Right ventricle myocardium superior (tissue), 1 donor: ENCODE measurements around the gene MYO1D. TPM values are rescaled to one million over a fixed set of nuclear protein-coding genes. Genes with fewer than 3 reads are reported as not detected.

Experiments used
- ATAC-seq: fragments of 200-7000 bp; cut with Tn5 transposase; one replicate; pipeline ENCODE4 v1.9.1; 2020; ENCODE audit warnings: mild to moderate bottlenecking; ENCODE audit not compliant: poor library complexity
- DNase-seq: peaks from one replicate; pipeline ENCODE4 v3.0.0-alpha.2; 2020
- intact Hi-C: fragments of 100-400 bp; cut with DNase I; formaldehyde crosslinking; loops from one replicate; pipeline ENCODE4 v1.11.2; 2022
- total RNA-seq: library from RNA; stranded (reverse); fragmentation: NEBNext Ultra II Directional; extraction: Animal tissue kit (Norgen Biotek cat#: 25700); gene quantifications from one replicate; pipeline ENCODE4 v1.2.1, GENCODE V29; 2021
- donor health status: DM: no; HTN: yes; CAD: no; lungs with severe emphysema.

The MYO1D gene
- total RNA-seq, 1 donor from 2014 or later: 3.8 TPM

DNA sequence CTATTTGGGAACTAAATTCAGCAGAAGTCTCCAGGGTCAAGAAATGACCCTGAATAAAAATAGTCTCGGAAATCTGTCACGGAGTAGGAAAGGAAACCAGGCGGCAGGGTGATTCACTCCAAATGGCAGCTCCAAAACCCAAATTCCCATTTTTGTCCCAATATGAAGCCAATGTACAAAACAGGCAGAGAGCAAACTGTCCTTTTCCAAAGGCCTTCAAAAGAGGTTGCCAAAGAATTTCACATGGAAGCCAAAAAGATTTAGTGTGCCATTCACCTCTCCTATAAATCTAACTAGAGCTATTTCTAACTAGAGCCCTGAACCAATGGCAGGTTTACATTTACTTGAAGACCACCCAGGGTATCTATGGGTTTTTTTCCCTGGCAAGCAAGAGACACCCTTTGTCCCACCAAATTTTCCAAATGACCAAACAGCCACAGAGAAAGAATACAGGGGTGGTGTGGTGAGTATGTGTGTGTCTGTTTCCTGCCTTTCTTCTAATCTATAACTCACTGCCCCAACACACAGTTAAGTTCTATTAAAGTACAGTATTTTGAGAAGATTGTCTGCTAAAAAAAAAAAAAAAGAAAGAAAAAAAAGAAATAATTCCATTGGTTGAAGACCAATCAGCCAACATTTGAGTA, 6.8 kb downstream of the MYO1D start:
- no peak for DNase-seq
- intact Hi-C loops: no loop called here
- ATAC-seq: peak; percentile 78

DNA sequence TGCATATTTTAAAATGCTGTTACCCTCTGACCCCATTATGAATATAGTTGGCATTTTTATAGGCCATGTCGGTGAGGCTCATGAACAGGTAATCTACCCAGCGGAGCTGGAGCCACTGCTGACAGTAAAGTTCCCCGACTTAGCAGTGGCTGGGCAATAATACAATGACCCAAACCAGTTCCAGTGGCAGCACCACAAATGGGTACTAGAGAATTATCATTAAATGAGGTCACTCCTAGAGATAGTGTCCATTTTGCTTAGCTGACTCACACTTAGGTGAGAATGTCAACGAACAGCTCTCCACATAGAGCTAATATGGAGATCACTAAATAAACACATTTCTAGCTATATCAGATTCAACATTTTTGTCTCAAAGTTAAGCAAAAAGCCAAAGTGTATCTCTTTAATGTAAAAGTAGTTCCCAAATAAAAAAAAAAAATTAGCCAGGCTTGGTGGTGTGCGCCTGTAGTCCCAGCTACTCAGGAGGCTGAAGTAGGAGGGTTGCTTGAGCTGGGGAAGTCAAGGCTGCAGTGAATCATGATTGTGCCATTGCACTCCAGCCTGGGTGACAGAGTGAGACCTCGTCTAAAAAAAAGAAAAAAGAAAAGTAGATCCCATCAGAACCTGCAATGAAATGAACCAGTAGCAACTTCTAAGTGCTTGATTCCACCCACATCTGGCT, 7.4 kb downstream of the MYO1D start:
- intact Hi-C loops: no loop called here
- ATAC-seq (peak; percentile 11), DNase-seq (no peak)

DNA sequence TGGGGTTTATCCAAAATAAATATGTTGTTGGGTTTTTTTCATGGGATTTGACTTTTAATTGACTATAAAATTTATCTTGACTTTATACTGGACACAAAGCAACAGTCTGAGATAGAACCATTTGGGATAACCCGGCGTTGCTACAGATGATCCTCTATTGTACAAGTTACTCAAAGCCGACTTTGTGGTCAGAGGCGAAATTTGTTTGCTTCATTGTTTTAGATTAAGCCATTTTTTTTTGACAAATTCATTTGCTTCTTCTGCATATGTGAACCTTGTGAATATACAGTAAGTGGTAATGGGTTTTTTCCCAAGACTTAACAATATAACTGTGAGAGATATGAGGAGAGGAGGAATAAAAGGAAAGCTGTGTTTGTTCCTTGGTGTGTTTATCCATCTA, 11.8 kb downstream of the MYO1D start:
- DNase-seq: no peak

DNA sequence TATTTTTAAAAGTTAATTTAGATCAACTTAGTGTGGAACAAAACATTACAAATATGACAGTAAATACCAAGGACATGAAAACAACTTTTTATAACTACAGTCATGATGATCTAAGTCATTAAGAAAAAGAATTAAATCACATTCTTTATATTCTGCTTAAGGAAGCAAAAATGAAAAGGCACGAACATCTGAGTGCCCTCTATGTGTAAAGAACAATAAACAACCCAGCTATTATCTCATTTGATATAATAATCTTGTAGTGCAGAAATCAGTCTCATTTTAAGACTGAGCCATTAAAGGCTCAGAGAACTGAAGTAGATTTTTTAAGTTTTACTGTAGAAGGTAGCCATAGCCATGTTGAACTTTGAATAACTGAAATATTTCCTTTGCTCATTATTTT, 13.4 kb downstream of the MYO1D start:
- DNase-seq (no peak), ATAC-seq (no peak)
- intact Hi-C loops: no loop called here

More for the DNA sequence above, 11.8 kb downstream of the MYO1D start:
- no peak for ATAC-seq
- intact Hi-C loops: no loop called here

DNA sequence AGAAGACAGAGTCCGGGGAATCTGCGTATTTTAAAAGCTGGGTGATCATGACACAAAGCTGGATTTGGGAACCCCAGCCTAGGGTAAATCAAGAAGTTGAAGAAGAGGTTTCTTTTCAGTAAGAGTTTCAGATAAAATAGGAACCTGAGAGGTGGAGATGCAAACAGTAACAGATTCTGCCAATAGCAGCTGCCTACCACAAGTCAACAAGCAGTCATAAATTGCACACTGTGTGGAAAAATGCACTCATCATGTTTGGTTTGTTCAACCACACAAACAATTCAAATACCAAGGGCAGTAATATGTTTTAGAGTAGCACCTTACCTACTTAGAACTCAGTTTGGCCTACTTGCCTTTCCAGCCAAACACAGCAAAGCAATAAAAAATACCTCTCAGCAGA, 14.0 kb downstream of the MYO1D start:
- intact Hi-C loops: no loop called here
- no peak for DNase-seq
- ATAC-seq: no peak

DNA sequence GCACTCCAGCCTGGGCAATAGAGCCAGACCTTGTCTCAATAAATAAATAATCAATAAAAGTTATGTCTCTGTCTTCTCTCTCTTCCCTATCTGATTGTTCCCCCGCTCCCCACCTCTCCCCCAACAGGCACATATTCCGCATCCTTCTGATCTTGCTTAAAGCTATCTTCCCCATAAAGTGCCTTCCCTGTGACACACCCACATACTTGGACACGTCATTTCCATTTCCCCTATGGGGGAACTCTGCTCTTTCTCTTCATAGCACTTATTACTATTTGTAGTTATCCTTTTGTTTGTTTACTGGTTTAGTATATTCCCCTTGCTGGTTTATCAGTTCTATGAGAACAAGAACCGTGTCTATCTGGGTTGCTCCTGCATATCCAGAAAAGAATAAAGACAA, 14.9 kb downstream of the MYO1D start:
- no peak for ATAC-seq
- intact Hi-C loops: no loop called here
- DNase-seq: no peak

DNA sequence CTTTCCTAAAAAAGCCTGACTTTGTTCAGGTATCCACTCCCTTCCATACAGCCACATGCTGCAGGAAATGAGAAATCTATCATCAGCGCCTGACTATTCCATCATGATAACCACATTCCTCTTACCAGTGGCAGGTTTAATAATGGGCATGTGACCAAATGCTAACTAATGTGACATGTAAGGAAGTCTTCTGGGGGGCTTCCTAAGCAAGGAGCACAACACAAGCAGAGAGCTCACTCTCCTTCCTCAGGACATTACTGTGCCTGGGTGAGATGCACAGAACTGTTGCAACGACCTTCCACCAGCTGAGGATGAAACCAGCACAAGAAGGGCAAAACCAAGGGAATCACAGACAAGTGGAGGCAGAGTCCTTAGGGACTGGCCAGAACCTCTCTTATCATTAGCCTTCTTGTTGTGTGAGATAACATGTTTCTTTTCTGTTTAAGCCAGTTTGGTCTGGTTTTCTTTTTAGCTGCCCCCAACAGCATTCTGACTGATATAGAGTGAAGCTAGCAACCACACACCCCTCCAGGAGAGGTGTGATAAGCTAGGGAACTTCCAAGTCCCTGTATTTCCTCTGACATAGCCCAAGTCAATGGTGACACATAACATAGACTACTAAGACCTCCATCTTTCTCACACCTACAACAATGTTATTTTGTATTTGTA, 16.9 kb downstream of the MYO1D start:
- intact Hi-C loops: no loop called here
- ATAC-seq (no peak), DNase-seq (no peak)

DNA sequence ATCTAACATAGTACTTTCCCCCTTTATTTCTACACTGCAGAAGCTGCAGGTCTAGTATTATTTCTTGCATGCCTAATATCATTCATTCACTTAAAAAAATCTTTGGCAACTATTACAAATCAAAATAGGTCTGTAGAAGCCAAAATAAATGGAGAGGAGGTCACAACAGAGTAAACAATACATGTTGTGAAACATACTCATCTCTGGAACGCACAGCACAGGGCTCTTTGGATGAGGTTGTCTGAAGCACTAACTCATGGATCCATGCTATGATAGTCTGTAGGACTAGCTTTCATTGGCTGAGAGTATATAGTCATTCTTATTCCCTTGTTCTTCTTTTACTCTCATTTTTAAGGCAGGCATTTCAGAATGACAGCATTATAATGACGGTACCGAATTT, 21.3 kb downstream of the MYO1D start:
- ATAC-seq: no peak
- intact Hi-C loops: no loop called here
- DNase-seq: no peak

DNA sequence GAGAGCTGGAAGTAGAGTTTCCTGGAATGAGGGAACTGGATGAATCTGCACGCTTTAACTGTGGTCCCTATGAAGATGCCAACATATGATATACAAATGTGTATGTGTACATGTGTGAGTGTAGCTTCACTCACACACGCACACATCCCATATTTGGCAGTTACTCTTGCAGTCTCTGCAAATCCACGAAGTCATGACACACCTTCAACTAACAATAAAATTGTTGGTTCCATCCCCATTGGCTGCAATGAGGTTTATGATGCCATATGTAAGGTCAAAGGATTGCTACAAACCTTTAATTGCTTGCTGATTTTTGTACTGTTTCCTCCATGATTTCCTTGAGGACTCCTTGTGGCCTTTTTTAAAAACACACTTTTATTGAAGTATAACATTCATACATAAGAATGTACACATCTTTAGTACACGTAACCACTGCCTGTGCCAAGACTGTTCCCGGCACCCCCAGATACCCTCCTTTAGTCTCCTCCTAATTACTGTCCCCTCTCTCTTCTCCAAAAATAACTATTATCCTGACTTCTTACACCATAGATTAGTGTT, 22.0 kb downstream of the MYO1D start:
- intact Hi-C loops: no loop called here
- ATAC-seq (no peak), DNase-seq (no peak)

DNA sequence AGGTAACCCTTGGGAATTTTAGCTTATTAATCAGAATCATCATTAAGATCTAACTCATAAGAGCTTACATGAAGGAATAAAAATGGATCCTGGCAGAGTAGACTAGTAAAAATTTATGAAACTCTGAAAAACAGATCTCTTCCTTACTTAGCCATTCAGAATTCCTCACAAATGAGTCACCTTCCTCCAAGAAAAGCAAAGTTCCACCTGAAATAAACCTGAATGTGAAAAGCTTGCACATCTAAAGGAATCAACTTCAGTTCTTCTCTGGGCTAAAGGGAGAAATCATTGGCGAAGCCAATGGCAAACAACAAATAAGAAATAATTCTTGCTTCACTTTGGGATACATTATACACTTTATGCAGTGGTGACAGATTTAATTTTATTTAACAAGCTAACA, 22.7 kb downstream of the MYO1D start:
- no peak for ATAC-seq
- no peak for DNase-seq
- intact Hi-C loops: no loop called here

DNA sequence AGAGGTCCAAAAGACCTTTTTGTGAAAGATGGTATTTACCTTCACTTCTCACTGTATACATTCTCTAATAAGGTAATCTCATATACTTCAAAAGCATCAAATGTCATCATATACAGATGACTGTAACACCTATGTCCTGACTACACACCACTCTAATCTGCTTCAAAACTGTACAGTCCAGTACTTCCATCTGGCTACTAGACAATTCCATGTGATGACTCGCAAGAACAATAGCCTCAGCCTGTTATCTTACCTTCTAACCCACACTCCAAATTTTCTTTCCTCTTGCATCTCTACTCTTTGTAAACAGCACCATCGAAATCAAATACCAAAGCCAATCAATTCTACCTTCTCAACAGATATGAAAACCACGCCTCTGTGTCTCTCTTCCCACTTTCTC, 24.1 kb downstream of the MYO1D start:
- no peak for ATAC-seq
- intact Hi-C loops: no loop called here
- DNase-seq: no peak

DNA sequence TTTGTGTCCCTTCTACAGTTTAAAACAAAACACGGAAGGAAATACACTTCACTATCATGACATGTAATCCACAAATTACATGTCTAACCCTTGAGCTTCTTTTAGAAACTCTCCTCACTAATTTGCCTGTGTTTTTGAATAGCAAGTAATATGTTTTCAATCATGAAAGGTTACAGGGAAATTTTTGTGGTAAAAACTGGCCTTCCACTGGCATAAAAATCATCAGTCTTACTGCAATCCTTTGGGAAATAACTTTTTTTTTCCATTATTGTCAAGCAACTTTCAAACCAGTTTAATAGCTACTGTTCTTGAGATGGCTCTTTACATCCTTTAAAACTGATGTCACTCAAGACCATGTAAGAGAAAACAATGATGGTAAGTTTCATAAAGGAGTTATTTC, 27.0 kb downstream of the MYO1D start:
- intact Hi-C loops: no loop called here
- no peak for ATAC-seq
- no peak for DNase-seq

DNA sequence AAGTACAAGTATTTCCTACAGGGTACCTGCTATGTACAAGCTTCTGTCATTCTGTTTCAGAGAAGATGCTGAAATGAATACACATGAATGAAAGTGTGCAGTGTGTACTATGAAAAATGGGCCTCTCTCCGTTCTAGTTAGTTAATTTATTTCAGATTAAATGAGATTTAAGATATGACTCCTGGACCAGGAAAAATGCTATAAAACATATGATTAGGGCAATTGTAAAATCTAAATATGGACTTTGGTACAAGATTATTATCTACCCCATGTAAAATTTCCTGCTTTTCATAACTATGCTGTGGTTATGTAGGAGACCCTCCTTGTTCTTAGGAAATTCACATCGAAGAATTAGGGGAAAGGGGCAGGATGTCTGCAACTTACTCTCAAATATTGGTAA, 28.9 kb downstream of the MYO1D start:
- ATAC-seq (no peak), DNase-seq (no peak)
- intact Hi-C loops: no loop called here

DNA sequence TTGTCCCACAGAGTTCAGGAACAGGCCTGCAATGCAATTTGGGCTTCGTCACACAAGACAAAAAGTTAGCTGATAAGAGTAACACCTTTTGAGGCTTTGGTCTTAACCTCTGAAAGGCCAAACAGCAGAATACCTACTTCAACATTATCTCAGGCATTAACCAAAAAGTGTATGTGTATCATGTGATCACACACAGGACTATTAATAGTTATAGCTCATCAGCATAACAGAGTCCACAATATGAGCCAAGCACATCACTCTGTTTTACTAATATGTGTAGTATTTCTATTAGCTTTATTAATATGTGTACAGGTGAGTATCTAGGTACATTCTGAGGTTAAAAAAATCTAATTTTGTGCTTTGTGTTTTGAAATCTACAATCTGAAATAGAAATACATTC, 30.8 kb downstream of the MYO1D start:
- intact Hi-C loops: no loop called here
- no peak for DNase-seq
- no peak for ATAC-seq

DNA sequence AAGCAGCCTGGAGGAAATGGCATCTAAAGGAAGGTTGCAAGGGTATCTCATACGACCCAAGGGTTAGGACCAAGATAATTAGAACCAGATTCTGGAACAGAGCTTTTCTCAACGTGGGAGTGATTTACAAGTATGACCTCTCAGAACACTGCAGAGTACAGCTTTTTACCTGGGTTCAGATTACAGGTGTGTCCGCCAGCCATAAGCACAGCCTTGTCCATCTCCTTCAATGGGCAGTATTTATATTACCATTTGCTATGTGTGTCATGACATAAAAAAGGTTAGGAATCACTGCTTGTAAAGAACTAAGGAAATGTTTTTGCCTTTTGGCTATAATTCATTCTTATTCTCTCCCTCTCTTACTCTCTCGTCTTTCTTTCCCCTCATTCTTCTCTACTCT, 36.7 kb downstream of the MYO1D start:
- ATAC-seq: no peak
- no peak for DNase-seq
- intact Hi-C loops: no loop called here

DNA sequence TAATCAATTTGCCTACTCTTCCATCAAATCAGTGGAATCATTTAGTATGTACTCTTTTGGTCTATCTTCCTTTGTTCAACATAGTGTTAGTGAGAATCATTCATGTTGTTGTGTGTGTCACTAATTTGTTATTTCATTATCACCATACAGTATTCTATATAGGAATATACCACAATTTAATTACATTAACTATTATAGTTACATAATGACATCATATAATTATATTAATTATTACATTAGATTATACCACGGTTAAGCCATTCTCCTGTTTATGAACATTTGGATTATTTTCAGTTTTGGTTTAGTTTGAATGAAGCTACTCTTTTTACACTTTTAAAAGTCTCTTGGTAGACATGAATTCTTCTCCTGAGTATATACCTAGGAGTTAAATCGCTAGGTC, 40.4 kb downstream of the MYO1D start:
- DNase-seq: no peak
- intact Hi-C loops: no loop called here
- ATAC-seq: no peak

DNA sequence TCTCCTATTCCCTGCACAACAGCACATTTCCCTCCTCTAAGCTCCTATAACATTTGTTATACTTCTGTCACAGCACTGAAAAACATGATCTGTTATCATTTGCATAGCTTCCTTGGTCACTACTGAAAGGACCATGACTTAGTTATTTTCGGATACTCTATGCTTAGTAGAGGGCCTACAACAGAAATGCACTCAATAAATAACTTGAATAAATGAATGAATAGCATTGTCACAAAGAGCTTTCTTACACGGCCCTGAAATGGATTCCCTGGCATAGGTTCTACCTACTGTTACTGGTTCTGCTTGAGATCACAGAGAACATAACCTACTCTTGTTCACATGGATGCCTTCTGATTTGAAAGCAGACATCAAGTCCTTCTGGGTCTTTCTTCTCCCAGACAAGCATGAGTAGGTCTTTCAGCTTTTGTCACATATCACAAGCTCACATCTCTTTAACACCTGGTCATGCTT, 41.6 kb downstream of the MYO1D start:
- DNase-seq (no peak), ATAC-seq (no peak)
- intact Hi-C loops: no loop called here

DNA sequence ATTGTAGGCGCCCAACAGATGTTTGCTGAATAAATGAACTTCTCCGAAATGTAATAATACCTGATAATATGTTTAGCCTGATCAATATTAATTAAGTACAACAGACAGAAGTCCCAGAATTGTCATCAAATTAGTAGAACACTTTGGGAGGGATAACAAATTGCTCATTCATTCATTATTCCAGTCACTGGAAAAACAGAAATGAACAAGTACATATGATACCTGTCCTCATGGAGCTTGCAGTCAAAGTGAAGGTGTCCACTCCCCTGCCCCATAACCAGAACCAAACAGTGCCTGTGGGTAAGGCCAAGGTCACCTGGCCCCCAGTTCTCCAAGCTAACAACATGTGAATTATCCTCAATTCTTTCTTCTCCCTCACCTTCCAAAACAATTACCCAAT, 42.8 kb downstream of the MYO1D start:
- ATAC-seq (no peak), DNase-seq (no peak)
- intact Hi-C loops: no loop called here

DNA sequence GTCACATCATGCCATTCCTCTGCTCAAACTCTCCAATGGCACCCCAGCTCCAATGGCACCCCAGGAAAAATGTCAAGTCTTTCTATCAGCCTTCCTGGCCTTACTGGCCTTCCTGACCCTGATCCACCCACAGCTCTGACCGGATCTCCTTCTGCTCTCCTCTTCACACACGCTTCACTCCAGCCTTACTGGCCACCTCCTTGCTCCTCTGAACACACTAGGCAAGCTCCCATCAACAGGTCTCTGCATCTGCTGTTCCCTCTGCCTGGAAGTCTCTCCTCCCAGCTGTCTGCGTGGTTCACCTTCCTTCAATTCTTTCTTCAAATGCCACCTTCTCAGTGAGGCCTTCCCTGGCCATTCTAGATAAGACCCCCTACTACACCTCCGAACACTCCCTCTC, 43.4 kb downstream of the MYO1D start:
- intact Hi-C loops: no loop called here
- ATAC-seq (no peak), DNase-seq (no peak)

DNA sequence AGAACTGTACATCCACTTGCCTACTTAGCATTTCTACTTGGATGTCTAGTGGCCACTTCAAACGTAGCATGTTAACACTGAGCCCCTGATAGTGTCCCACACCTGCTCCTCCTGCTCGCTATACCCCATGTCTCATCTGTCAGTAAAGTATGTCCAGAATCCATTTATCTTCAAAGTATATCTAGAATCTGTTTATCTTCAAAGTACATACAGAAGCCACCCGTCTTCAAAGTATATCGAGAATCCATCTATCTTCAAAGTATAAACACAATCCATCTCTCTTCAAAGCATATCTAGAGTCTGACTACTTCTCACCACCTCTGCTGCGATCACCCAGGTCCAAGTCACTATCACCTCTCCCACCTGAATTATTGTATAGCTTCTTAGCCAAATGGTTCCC, 43.8 kb downstream of the MYO1D start:
- ATAC-seq (no peak), DNase-seq (no peak)
- intact Hi-C loops: no loop called here
